H9 (cell line): Measurements from ENCODE around the gene DBET. TPM values are rescaled to one million over a fixed set of nuclear protein-coding genes. Genes with fewer than 3 reads are reported as not detected.
"Not testable (repeated sequence)": the region's sequence is repeated elsewhere in the genome, so short reads cannot be mapped to it uniquely, and the experiment has no call there.

Experiments
- DNase-seq: peaks from one replicate; pipeline ENCODE4 v3.0.0-alpha.2; 2017
- H2AFZ ChIP-seq: one replicate; pipeline ENCODE4 v1.6.1; 2013; ENCODE audit warnings: mild to moderate bottlenecking, low read length, control low read depth, moderate library complexity
- H2AK5ac ChIP-seq: 2 replicates; pipeline ENCODE4 v1.6.1; 2013; ENCODE audit warnings: low read length, control low read depth, mixed read lengths; ENCODE audit not compliant: insufficient read length
- H2BK120ac ChIP-seq: one replicate; pipeline ENCODE4 v1.6.1; 2013; ENCODE audit warnings: low read depth, mild to moderate bottlenecking, low read length, control low read depth, inconsistent platforms; ENCODE audit not compliant: poor library complexity, severe bottlenecking
- H2BK12ac ChIP-seq: 2 replicates; pipeline ENCODE4 v1.6.1; 2013; ENCODE audit warnings: low read length, control low read depth, mixed read lengths, low read depth; ENCODE audit not compliant: insufficient read length
- H2BK15ac ChIP-seq: 2 replicates; pipeline ENCODE4 v1.6.1; 2013; ENCODE audit warnings: low read depth, low read length, control low read depth
- H2BK20ac ChIP-seq: one replicate; pipeline ENCODE4 v1.6.1; 2013; ENCODE audit warnings: low read depth, mild to moderate bottlenecking, low read length, control low read depth, inconsistent platforms; ENCODE audit not compliant: poor library complexity, severe bottlenecking
- H2BK5ac ChIP-seq: 2 replicates; pipeline ENCODE4 v1.6.1; 2013; ENCODE audit warnings: low read length, control low read depth, mixed read lengths; ENCODE audit not compliant: insufficient read length
- H3K14ac ChIP-seq: 2 replicates; pipeline ENCODE4 v1.6.1; 2013; ENCODE audit warnings: low read length, control low read depth; ENCODE audit not compliant: insufficient read depth
- H3K18ac ChIP-seq: 2 replicates; pipeline ENCODE4 v1.6.1; 2013; ENCODE audit warnings: low read depth, mild to moderate bottlenecking, mixed read lengths, low read length, control low read depth; ENCODE audit not compliant: insufficient read length
- H3K23ac ChIP-seq: 2 replicates; pipeline ENCODE4 v1.6.1; 2013; ENCODE audit warnings: low read length, control low read depth, mixed read lengths, low read depth; ENCODE audit not compliant: insufficient read length
- H3K23me2 ChIP-seq: 2 replicates; pipeline ENCODE4 v1.6.1; 2013; ENCODE audit warnings: low read depth, mild to moderate bottlenecking, mixed read lengths, low read length, control low read depth; ENCODE audit not compliant: insufficient read length, poor library complexity, severe bottlenecking
- H3K27ac ChIP-seq: 2 replicates; pipeline ENCODE4 v1.5.1; 2013; ENCODE audit warnings: low read length, control low read depth, mixed read lengths, low read depth; ENCODE audit not compliant: insufficient read length
- H3K27me3 ChIP-seq: 2 replicates; pipeline ENCODE4 v1.6.1; 2013; ENCODE audit warnings: low read length, control low read depth, inconsistent platforms; ENCODE audit not compliant: insufficient read depth
- H3K4ac ChIP-seq: 2 replicates; pipeline ENCODE4 v1.6.1; 2013; ENCODE audit warnings: low read depth, mild to moderate bottlenecking, control low read depth, inconsistent platforms, low read length, moderate library complexity
- H3K4me1 ChIP-seq: 2 replicates; pipeline ENCODE4 v1.6.1; 2013; ENCODE audit warnings: low read length, control low read depth, inconsistent platforms; ENCODE audit not compliant: insufficient read depth
- H3K4me2 ChIP-seq: 2 replicates; pipeline ENCODE4 v1.6.1; 2013; ENCODE audit warnings: low read length, control low read depth, mixed read lengths; ENCODE audit not compliant: insufficient read length, insufficient read depth
- H3K56ac ChIP-seq: 2 replicates; pipeline ENCODE4 v1.6.1; 2013; ENCODE audit warnings: low read depth, mild to moderate bottlenecking, mixed read lengths, low read length, control low read depth; ENCODE audit not compliant: insufficient read length
- H3K79me1 ChIP-seq: 2 replicates; pipeline ENCODE4 v1.6.1; 2013; ENCODE audit warnings: low read depth, mild to moderate bottlenecking, moderate library complexity, low read length, control low read depth, inconsistent platforms; ENCODE audit not compliant: insufficient read depth, poor library complexity, severe bottlenecking
- H3K79me2 ChIP-seq: 2 replicates; pipeline ENCODE4 v1.6.1; 2013; ENCODE audit warnings: low read length, control low read depth, inconsistent platforms; ENCODE audit not compliant: insufficient read depth
- H3K9ac ChIP-seq: 2 replicates; pipeline ENCODE4 v1.6.1; 2013; ENCODE audit warnings: low read length, control low read depth, mixed read lengths; ENCODE audit not compliant: insufficient read length; ENCODE audit errors: extremely low read depth
- H3K9me3 ChIP-seq: one replicate; pipeline ENCODE4 v1.6.1; 2013; ENCODE audit warnings: low read depth, low read length, inconsistent platforms; ENCODE audit not compliant: control insufficient read depth
- H3T11ph ChIP-seq: one replicate; pipeline ENCODE4 v1.6.1; 2013; ENCODE audit warnings: mild to moderate bottlenecking, low read length, control low read depth, inconsistent platforms
- H4K20me1 ChIP-seq: one replicate; pipeline ENCODE4 v1.6.1; 2013; ENCODE audit not compliant: control insufficient read depth, insufficient read length, insufficient read depth
- H4K5ac ChIP-seq: 2 replicates; pipeline ENCODE4 v1.6.1; 2013; ENCODE audit warnings: low read depth, mild to moderate bottlenecking, mixed read lengths, low read length, control low read depth; ENCODE audit not compliant: insufficient read length
- H4K8ac ChIP-seq: replicated peaks from 2 replicates; pipeline ENCODE4 v1.6.1; 2013; ENCODE audit warnings: low read length, control low read depth, mixed read lengths, low read depth; ENCODE audit not compliant: insufficient read length
- H4K91ac ChIP-seq: 2 replicates; pipeline ENCODE4 v1.6.1; 2013; ENCODE audit warnings: low read depth, mild to moderate bottlenecking, moderate library complexity, mixed read lengths, low read length, control low read depth; ENCODE audit not compliant: insufficient read length
- H3K27ac Mint-ChIP-seq, 3 experiments: 2 replicates in 2 of 3; 3 replicates in 1 of 3; pipeline ENCODE4 v1.8.0; 2020 to 2021; ENCODE audit warnings: mixed read lengths in 3 of 3, mild to moderate bottlenecking in 1 of 3, moderate library complexity in 1 of 3
- H3K27me3 Mint-ChIP-seq: 2 replicates; pipeline ENCODE4 v1.8.0; 2021; ENCODE audit warnings: low read depth, mild to moderate bottlenecking, moderate library complexity, mixed read lengths
- H3K36me3 Mint-ChIP-seq, 3 experiments: 2 replicates in 2 of 3; 3 replicates in 1 of 3; pipeline ENCODE4 v1.8.0; 2020 to 2021; ENCODE audit warnings: low read depth in 3 of 3, mixed read lengths in 3 of 3; ENCODE audit not compliant: insufficient read depth in 1 of 3
- H3K4me1 Mint-ChIP-seq, 2 experiments: 2 replicates each; pipeline ENCODE4 v1.8.0; 2020; ENCODE audit warnings: mixed read lengths in 2 of 2
- H3K4me3 Mint-ChIP-seq, 2 experiments: 2 replicates in 1 of 2; 3 replicates in 1 of 2; pipeline ENCODE4 v1.8.0; 2020 to 2021; ENCODE audit warnings: mild to moderate bottlenecking in 2 of 2, mixed read lengths in 2 of 2, moderate library complexity in 1 of 2
- H3K9me3 Mint-ChIP-seq, 2 experiments: 2 replicates in 1 of 2; 3 replicates in 1 of 2; pipeline ENCODE4 v1.8.0; 2020; ENCODE audit warnings: mild to moderate bottlenecking in 2 of 2, mixed read lengths in 2 of 2, moderate library complexity in 1 of 2
- CTCF ChIP-seq: fragments of 200-600 bp; sonication (generic); conservative IDR thresholded peaks from 3 replicates; pipeline ENCODE4 v1.8.0; 2021; ENCODE audit warnings: antibody characterized with exemption, mild to moderate bottlenecking
- WGBS: extraction: QIAGEN DNeasy Blood & Tissue Kit; methylation state at CpG from one replicate; pipeline ENCODE4 v1.1.7; 2013; ENCODE audit warnings: missing lambda C conversion rate, low lambda C conversion rate, mixed read lengths; ENCODE audit not compliant: insufficient read length; ENCODE audit errors: extremely low coverage; 5-methylcytosine and 5-hydroxymethylcytosine counted together
- total RNA-seq: library from RNA; stranded (reverse); gene quantifications from 2 replicates; pipeline ENCODE4 v1.2.1, GENCODE V29; 2021

The DBET gene
- total RNA-seq, 1 experiment from 2014 or later, result not detected

GRCh38 chr4:190020790-190021717 is 43.2 kb upstream of the DBET start:
- WGBS, result no CpG with 5 or more reads among the region's 55 CpGs
- H2BK120ac ChIP-seq, result no peak overlapping the region
- H3K4me3 Mint-ChIP-seq, result no peak overlapping the region
- no peak overlapping the region for H4K91ac ChIP-seq
- H3K27ac Mint-ChIP-seq, result no peak overlapping the region
- H3K23ac ChIP-seq, result no peak overlapping the region
- no peak for TF ChIP-seq CTCF
- H4K20me1 ChIP-seq, result no peaks in the 10 kb centered on the region
- peak; percentile 79 for DNase-seq
- H3K9me3 ChIP-seq, result peaks cover 20% of the 10 kb centered on the region
- H3K4me1 ChIP-seq, result no peaks in the 10 kb centered on the region
- no peak overlapping the region for H3K9ac ChIP-seq
- peak overlapping the region; percentile 74 for H3K4me2 ChIP-seq
- H3K56ac ChIP-seq, result no peak overlapping the region
- H3K36me3 Mint-ChIP-seq, result peaks cover 27 to 35% (median 27%) of the 10 kb centered on the region in 3 experiments
- peaks cover 3% of the 10 kb centered on the region for H3K27me3 Mint-ChIP-seq
- H2BK12ac ChIP-seq, result no peak overlapping the region
- H3T11ph ChIP-seq, result no peak overlapping the region
- no peak overlapping the region for H2BK20ac ChIP-seq
- no peak overlapping the region for H2AK5ac ChIP-seq
- no peak overlapping the region for H4K5ac ChIP-seq
- H3K4me1 Mint-ChIP-seq, result no peaks in the 10 kb centered on the region
- peaks cover 45% of the 10 kb centered on the region for H3K27me3 ChIP-seq
- H2AFZ ChIP-seq, result no peak overlapping the region
- H3K79me1 ChIP-seq, result no peaks in the 10 kb centered on the region
- peak overlapping the region; percentile 6; the same call in 1 of the 2 replicates for H2BK15ac ChIP-seq
- peaks cover 8% of the 10 kb centered on the region for H3K23me2 ChIP-seq
- no peak overlapping the region for H2BK5ac ChIP-seq
- H3K9me3 Mint-ChIP-seq, result peaks cover 48 to 58% of the 10 kb centered on the region in 2 experiments
- H3K4ac ChIP-seq, result no peak overlapping the region
- no peak overlapping the region for H4K8ac ChIP-seq
- H3K18ac ChIP-seq, result no peak overlapping the region
- no peak overlapping the region for H3K27ac ChIP-seq
- H3K14ac ChIP-seq, result no peak overlapping the region
- no peaks in the 10 kb centered on the region for H3K79me2 ChIP-seq

- not testable (repeated sequence) for H2BK5ac ChIP-seq, H3K4me1 ChIP-seq, DNase-seq, H3T11ph ChIP-seq, H3K18ac ChIP-seq, H3K23me2 ChIP-seq, H3K9ac ChIP-seq, H3K79me2 ChIP-seq, H4K8ac ChIP-seq, H2BK20ac ChIP-seq, H3K14ac ChIP-seq, H2AK5ac ChIP-seq, H2BK15ac ChIP-seq, H3K4me2 ChIP-seq, H3K27ac ChIP-seq, H4K5ac ChIP-seq, H2BK12ac ChIP-seq, H3K27me3 Mint-ChIP-seq, H4K91ac ChIP-seq, H3K4me3 Mint-ChIP-seq, H4K20me1 ChIP-seq, H3K4ac ChIP-seq, H3K27ac Mint-ChIP-seq, H3K4me1 Mint-ChIP-seq, H2AFZ ChIP-seq, H3K23ac ChIP-seq, H3K79me1 ChIP-seq, H3K56ac ChIP-seq, H2BK120ac ChIP-seq
- Histone ChIP-seq H3K27me3 (peaks cover 36% of the 10 kb centered on the region), H3K9me3 (peaks cover 16% of the 10 kb centered on the region)
- WGBS, result no CpG with 5 or more reads among the region's 39 CpGs
- H3K36me3 Mint-ChIP-seq, result peaks cover 19 to 27% (median 19%) of the 10 kb centered on the region in 3 experiments; a peak in 6 of 7 replicates
- H3K9me3 Mint-ChIP-seq, result peaks cover 38 to 49% of the 10 kb centered on the region in 2 experiments
These were observed 42.3 kb upstream of the DBET start for GRCh38 chr4:190021973-190022372.
